ENCODE data around the gene TTC38. TPM values are rescaled to one million over a fixed set of nuclear protein-coding genes. Genes with fewer than 3 reads are reported as not detected.

TTC38 gene
- polyA plus RNA-seq, 1 donor, result 136 TPM

DNA sequence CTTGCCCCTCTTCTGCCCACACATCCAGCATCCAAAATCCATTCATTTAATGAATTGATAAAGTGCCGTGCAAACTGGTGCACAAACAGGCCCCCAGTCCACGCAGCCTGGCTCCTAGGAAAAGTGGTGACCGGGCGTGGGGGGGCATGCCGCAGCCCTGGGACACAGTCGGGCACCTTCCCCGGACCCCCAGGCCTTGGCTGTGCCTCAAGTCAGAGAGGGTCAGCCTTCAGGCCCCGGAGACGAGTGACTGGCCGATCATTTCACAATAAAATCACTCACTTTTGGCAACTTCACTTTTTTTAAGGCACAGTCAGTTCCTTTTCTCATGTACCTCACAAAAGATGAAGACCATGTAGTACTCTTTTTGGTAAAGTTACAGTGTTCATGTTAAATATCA, 25.7 kb upstream of the TTC38 start:
- 100% methylated on average over 3 of the region's 10 CpGs for WGBS (ENCODE audit: insufficient coverage, low lambda C conversion rate)
- H3K27ac ChIP-seq (ENCODE audit: low read length), result peak overlapping the region; percentile 52

DNA sequence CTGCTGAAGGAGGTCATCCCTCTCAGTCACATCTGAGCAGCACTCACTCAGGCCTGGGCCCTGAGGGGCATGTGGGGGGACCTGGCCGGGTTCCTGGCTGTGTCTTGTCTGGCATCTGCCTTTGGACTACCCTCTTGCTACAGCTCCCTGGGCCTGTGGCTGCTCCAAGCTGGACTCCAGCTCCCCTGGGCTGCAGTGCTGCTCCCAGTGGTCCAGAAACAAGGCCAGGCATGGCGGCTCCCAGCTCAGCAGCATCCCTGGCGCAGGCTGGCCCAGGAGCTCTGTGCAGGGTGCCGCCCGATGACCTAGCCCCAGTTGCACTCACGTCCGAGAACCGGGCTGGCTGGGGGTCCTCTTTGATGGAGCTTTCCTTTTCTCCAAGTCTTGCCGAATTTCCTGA, 23.0 kb upstream of the TTC38 start:
- H3K36me3 ChIP-seq (ENCODE audit: control insufficient read depth, insufficient read depth, low read length), result peaks cover 44% of the 10 kb centered on the region
- no peaks in the 10 kb centered on the region for H3K9me3 ChIP-seq (ENCODE audit: control insufficient read depth, low read depth, low read length)
- peaks cover 23% of the 10 kb centered on the region for H3K4me1 ChIP-seq (ENCODE audit: control insufficient read depth, insufficient read depth, low read length)
- H3K27me3 ChIP-seq (ENCODE audit: control insufficient read depth, insufficient read depth, low read length), result no peaks in the 10 kb centered on the region
- no CpG with 5 or more reads among the region's 9 CpGs for WGBS (ENCODE audit: insufficient coverage, low lambda C conversion rate)
- no peak overlapping the region for H3K27ac ChIP-seq (ENCODE audit: low read length)
- H3K4me3 ChIP-seq (ENCODE audit: low read length), result no peak overlapping the region
- no peak for DNase-seq

More for the DNA sequence above, 25.7 kb upstream of the TTC38 start:
- Histone ChIP-seq H3K27me3 (ENCODE audit: control insufficient read depth, insufficient read depth, low read length) (no peaks in the 10 kb centered on the region), H3K4me1 (ENCODE audit: control insufficient read depth, insufficient read depth, low read length) (peaks cover 19% of the 10 kb centered on the region), H3K9me3 (ENCODE audit: control insufficient read depth, low read depth, low read length) (no peaks in the 10 kb centered on the region), H3K36me3 (ENCODE audit: control insufficient read depth, insufficient read depth, low read length) (peaks cover 61% of the 10 kb centered on the region), H3K4me3 (ENCODE audit: low read length) (no peak overlapping the region)
- DNase-seq, result no peak

DNA sequence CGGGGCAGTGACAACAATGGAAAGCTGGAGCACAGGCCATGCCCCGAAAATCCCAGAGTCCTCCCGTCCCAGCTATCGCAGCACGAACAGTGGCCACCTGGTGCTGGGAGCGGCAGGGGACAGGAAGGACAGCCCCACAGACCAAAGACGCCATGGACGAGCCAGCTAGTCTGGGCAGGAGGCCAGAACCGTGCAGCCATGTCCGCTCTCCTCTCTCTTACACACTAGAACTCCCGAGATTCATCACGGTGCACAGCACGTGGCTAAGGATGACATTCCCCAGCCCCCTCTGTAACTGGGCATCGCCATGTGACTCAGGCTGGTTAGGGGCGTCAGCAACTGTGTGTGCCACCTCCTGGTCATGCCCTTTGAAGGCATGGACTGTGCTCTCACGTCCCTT, 22.3 kb upstream of the TTC38 start:
- Histone ChIP-seq H3K4me1 (ENCODE audit: control insufficient read depth, insufficient read depth, low read length) (peaks cover 17% of the 10 kb centered on the region), H3K36me3 (ENCODE audit: control insufficient read depth, insufficient read depth, low read length) (peaks cover 36% of the 10 kb centered on the region), H3K4me3 (ENCODE audit: low read length) (no peak overlapping the region), H3K27me3 (ENCODE audit: control insufficient read depth, insufficient read depth, low read length) (no peaks in the 10 kb centered on the region), H3K27ac (ENCODE audit: low read length) (no peak overlapping the region), H3K9me3 (ENCODE audit: control insufficient read depth, low read depth, low read length) (no peaks in the 10 kb centered on the region)
- WGBS (ENCODE audit: insufficient coverage, low lambda C conversion rate), result no CpG with 5 or more reads among the region's 16 CpGs
- DNase-seq, result peak in 1 of 2 donors; percentile 43

DNA sequence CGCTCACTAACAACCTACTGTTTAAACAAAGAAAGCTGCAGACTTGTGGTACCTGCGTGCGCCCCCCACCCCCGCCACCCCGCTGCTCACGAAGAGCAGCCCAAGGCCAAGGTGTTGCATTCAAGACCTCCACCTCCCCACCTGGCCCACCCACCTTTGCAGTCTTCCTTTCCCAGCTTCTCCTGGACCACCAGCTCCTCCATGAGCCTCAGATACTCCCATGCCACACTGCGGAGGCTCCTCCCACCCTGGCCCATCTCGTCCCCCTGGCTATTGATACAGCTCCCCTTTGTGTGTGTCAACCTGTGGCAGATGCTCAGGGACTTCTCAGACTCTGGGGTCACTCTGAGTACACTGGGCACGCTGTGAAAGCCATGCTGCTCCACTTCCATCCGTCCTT, 21.6 kb upstream of the TTC38 start:
- peaks cover 14% of the 10 kb centered on the region for H3K4me1 ChIP-seq (ENCODE audit: control insufficient read depth, insufficient read depth, low read length)
- no peaks in the 10 kb centered on the region for H3K27me3 ChIP-seq (ENCODE audit: control insufficient read depth, insufficient read depth, low read length)
- no peak overlapping the region for H3K27ac ChIP-seq (ENCODE audit: low read length)
- no peak for DNase-seq
- no CpG with 5 or more reads among the region's 10 CpGs for WGBS (ENCODE audit: insufficient coverage, low lambda C conversion rate)
- peaks cover 35% of the 10 kb centered on the region for H3K36me3 ChIP-seq (ENCODE audit: control insufficient read depth, insufficient read depth, low read length)
- H3K9me3 ChIP-seq (ENCODE audit: control insufficient read depth, low read depth, low read length), result no peaks in the 10 kb centered on the region
- no peak overlapping the region for H3K4me3 ChIP-seq (ENCODE audit: low read length)

DNA sequence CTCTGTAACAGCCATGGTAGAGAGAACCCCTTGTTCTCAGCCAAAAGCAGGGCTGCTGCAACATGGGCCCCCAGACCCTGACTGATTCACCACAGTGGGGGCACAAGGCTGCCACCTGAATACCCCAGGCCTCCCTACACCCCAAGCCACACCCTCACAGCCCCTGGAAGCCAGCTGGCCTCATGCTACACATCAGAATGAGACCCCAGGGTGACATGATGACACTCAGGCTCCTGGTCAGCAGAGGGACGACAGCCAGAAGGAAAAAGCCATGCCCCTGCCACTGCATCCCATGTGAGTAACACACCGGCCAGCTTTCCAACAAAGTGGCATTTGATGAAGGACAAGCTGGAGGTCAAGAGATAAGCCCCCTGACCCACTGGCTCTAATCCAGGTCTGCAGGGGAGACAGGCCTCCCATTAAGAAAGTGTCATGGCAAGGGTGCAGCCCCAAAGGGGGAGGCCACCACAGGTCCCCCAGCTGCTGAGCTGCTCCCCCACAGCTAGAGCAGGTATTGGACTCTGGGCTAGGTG, 20.3 kb upstream of the TTC38 start:
- Histone ChIP-seq H3K27ac (ENCODE audit: low read length) (no peak overlapping the region), H3K36me3 (ENCODE audit: control insufficient read depth, insufficient read depth, low read length) (peaks cover 32% of the 10 kb centered on the region), H3K9me3 (ENCODE audit: control insufficient read depth, low read depth, low read length) (no peaks in the 10 kb centered on the region), H3K27me3 (ENCODE audit: control insufficient read depth, insufficient read depth, low read length) (no peaks in the 10 kb centered on the region), H3K4me1 (ENCODE audit: control insufficient read depth, insufficient read depth, low read length) (peaks cover 4% of the 10 kb centered on the region), H3K4me3 (ENCODE audit: low read length) (no peak overlapping the region)
- DNase-seq, result no peak
- whole genome bisulfite sequencing (ENCODE audit: insufficient coverage, low lambda C conversion rate), result no CpG with 5 or more reads among the region's 2 CpGs

DNA sequence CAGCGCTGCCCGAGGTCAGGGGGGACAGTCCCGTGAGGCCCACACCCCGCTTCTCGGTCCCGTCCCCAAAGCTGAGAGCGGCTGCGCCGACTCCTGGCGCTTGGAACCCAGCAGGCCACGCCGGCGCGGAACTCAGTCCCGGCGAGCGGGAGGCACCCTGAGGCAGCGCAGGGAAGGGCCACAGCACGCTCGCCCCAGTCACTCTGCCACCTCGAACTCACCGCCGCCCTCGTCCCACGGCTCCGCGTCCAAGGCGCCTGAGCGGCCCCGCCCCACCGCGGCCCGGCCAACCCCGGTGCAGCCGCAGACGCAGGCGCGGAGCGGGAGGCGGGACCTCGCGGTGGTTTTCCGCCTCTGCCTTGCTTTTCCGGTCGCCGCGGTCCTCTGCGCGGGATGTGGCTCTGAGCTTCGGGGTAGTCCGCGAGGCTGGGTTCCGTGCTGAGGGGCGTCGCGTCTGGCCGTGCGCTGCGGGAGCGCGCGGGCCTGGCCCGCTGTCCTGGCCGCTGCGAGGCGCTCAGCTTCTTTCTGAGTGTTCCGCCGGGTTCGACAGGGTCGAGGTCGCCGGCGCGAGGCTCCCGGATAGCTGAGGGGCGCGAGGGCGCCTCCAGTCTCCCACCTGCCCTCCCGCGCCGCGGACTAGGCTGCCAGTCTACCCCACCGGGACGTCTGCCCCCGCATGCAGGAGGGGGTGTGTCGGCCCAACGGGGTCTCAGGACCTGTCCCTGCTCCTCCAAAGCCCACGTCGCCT, 17.6 kb upstream of the TTC38 start, which contains the start of gene CDPF1:
CDPF1 (minus strand) TSS at position 259 of the 748 bp plus-strand sequence. CDS start 2,009 bp downstream, outside the sequence.
- Histone ChIP-seq H3K27me3 (ENCODE audit: control insufficient read depth, insufficient read depth, low read length) (no peaks in the 10 kb centered on the region), H3K9me3 (ENCODE audit: control insufficient read depth, low read depth, low read length) (no peaks in the 10 kb centered on the region), H3K4me3 (ENCODE audit: low read length) (peak within 1 kb of the TSS; percentile 92), H3K36me3 (ENCODE audit: control insufficient read depth, insufficient read depth, low read length) (peaks cover 18% of the 10 kb centered on the region), H3K4me1 (ENCODE audit: control insufficient read depth, insufficient read depth, low read length) (peaks cover 4% of the 10 kb centered on the region), H3K27ac (ENCODE audit: low read length) (peak within 1 kb of the TSS; percentile 94)
- peak; percentile 87 to 93 for DNase-seq
- no CpG with 5 or more reads among the region's 89 CpGs for WGBS (ENCODE audit: insufficient coverage, low lambda C conversion rate)

DNA sequence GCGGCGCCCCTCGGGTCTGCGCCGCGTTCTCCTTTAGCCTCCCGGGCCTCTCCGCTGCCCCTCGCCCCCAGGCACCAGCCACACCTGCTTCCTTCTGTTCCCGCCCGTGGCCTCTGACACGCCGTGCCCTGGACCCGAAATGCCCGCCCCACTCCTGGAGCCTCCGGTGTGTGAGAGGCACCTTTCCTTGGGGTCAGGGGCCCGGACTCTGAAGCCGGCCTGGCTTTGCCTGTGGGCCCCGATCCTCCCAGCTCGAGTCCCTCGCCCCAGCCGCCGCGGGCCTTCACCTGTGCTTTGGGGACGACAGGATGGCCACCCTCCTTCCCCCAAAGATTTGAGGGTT, 17.1 kb upstream of the TTC38 start:
- peak overlapping the region; percentile 53 for H3K27ac ChIP-seq (ENCODE audit: low read length)
- H3K9me3 ChIP-seq (ENCODE audit: control insufficient read depth, low read depth, low read length), result no peaks in the 10 kb centered on the region
- H3K27me3 ChIP-seq (ENCODE audit: control insufficient read depth, insufficient read depth, low read length), result no peaks in the 10 kb centered on the region
- no CpG with 5 or more reads among the region's 25 CpGs for WGBS (ENCODE audit: insufficient coverage, low lambda C conversion rate)
- H3K4me3 ChIP-seq (ENCODE audit: low read length), result peak overlapping the region; percentile 92
- H3K36me3 ChIP-seq (ENCODE audit: control insufficient read depth, insufficient read depth, low read length), result peaks cover 17% of the 10 kb centered on the region
- H3K4me1 ChIP-seq (ENCODE audit: control insufficient read depth, insufficient read depth, low read length), result peaks cover 4% of the 10 kb centered on the region
- DNase-seq, result peak in 1 of 2 donors; percentile 57

DNA sequence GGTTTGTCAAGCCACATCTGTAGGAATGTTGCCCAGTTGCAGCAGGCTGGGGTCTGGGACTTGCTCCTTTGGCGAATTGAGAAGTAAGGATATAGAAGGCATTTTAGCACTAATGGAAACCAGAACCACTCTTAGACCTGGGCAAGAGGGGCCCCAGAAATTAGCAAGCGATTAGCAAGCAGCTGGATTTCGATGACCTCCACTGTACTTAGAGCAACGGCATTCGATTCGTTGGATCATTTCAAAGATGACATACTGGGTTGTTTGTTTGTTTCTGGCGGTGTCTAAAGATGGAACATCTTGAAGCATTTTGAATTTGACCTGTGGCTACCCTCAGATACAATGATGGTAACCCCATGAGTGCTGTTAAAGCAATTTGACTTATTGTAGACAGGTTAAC, 16.5 kb upstream of the TTC38 start:
- peak overlapping the region; percentile 92 for H3K4me3 ChIP-seq (ENCODE audit: low read length)
- no peaks in the 10 kb centered on the region for H3K9me3 ChIP-seq (ENCODE audit: control insufficient read depth, low read depth, low read length)
- DNase-seq, result no peak
- H3K36me3 ChIP-seq (ENCODE audit: control insufficient read depth, insufficient read depth, low read length), result peaks cover 12% of the 10 kb centered on the region
- H3K4me1 ChIP-seq (ENCODE audit: control insufficient read depth, insufficient read depth, low read length), result peaks cover 4% of the 10 kb centered on the region
- H3K27ac ChIP-seq (ENCODE audit: low read length), result no peak overlapping the region
- 80% methylated on average over 1 of the region's 7 CpGs for WGBS (ENCODE audit: insufficient coverage, low lambda C conversion rate)
- no peaks in the 10 kb centered on the region for H3K27me3 ChIP-seq (ENCODE audit: control insufficient read depth, insufficient read depth, low read length)

DNA sequence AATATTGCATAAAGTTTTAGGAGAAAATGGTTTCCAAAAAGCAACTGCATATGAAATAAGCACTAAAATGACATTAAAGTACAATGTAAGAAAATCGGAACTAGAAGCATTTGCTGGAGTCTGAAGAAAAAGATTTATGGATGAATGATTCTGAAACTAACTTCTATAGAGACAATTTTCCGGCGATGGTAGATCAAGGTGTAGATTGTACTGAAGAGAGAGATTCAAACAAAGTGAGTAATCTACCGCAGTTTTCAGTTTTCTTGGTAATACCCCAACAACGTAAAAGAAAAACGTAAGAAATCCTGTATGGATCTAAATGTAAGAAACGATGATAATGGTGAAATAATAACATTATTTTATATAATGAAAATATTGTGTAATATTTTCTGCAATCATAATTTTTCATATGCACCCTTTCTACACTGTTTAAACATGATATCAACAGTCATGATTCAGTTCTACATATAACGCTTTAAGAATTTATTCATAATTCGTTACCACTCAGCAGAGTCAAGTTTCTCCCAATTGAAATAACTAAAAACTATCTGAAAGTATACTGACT, 15.9 kb upstream of the TTC38 start:
- H3K4me3 ChIP-seq (ENCODE audit: low read length), result no peak overlapping the region
- H3K27me3 ChIP-seq (ENCODE audit: control insufficient read depth, insufficient read depth, low read length), result no peaks in the 10 kb centered on the region
- 96% methylated on average over 7 of the region's 9 CpGs for WGBS (ENCODE audit: insufficient coverage, low lambda C conversion rate)

DNA sequence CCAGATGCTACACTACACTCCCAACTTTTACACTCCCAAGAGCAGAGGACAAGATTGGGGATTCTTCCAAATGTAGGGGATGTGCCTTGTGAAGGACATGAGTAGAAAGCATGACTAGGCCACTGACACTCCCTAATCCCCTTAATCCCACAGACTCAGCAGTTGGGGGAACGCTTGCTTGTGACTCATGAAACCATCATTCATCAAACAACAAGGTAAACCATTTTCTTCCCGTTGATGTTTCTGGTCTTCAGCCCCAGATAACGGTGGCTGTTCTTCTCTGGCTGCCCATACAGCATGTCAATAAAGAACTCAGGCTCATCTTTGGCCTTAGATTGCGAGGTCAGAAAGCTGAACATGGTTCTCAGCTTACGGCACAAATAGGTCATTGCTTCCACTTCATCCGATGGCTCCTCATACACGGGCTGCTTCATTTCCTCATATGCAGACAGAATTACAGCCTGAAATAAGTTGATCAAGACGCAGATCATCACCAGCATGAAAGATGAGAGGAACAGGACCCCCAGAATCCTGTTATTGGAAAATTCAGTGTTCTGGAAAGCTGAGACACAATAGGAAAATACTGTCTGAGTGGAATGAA, 11.3 kb upstream of the TTC38 start:
- no peak for DNase-seq
- H3K9me3 ChIP-seq (ENCODE audit: control insufficient read depth, low read depth, low read length), result no peaks in the 10 kb centered on the region
- no peaks in the 10 kb centered on the region for H3K36me3 ChIP-seq (ENCODE audit: control insufficient read depth, insufficient read depth, low read length)
- H3K27me3 ChIP-seq (ENCODE audit: control insufficient read depth, insufficient read depth, low read length), result peaks cover 3% of the 10 kb centered on the region
- H3K27ac ChIP-seq (ENCODE audit: low read length), result no peak overlapping the region
- no peaks in the 10 kb centered on the region for H3K4me1 ChIP-seq (ENCODE audit: control insufficient read depth, insufficient read depth, low read length)
- WGBS (ENCODE audit: insufficient coverage, low lambda C conversion rate), result no CpG with 5 or more reads among the region's 8 CpGs
- H3K4me3 ChIP-seq (ENCODE audit: low read length), result no peak overlapping the region

More for the DNA sequence above, 15.9 kb upstream of the TTC38 start:
- peaks cover 4% of the 10 kb centered on the region for H3K4me1 ChIP-seq (ENCODE audit: control insufficient read depth, insufficient read depth, low read length)
- peaks cover 9% of the 10 kb centered on the region for H3K36me3 ChIP-seq (ENCODE audit: control insufficient read depth, insufficient read depth, low read length)
- DNase-seq, result no peak
- no peak overlapping the region for H3K27ac ChIP-seq (ENCODE audit: low read length)
- H3K9me3 ChIP-seq (ENCODE audit: control insufficient read depth, low read depth, low read length), result no peaks in the 10 kb centered on the region

Data from large intestine (tissue), 3 donors.